Stomach (tissue), 9 donors: Measurements from ENCODE around the gene IRF6. TPM values are rescaled to one million over a fixed set of nuclear protein-coding genes. Genes with fewer than 3 reads are reported as not detected.

Source experiments
- DNase-seq, 2 donors: peaks; one replicate each; pipeline versions ENCODE4 v3.0.0 to v3.0.0-alpha.2; 2013 to 2019
- H3K27ac ChIP-seq, 5 donors: fragments of 200-600 bp in 4 of 5; sonication (generic) in 4 of 5; one replicate each; pipeline ENCODE4 v1.5.1; 2013 to 2019; ENCODE audit warnings: mild to moderate bottlenecking in 1 of 5, moderate library complexity in 1 of 5
- H3K27me3 ChIP-seq, 3 donors: fragments of 200-600 bp; sonication (generic); one replicate each; pipeline ENCODE4 v1.5.1; 2017 to 2019; ENCODE audit warnings: mixed run types in 1 of 3
- H3K36me3 ChIP-seq, 4 donors: fragments of 200-600 bp; sonication (generic); 1 replicate in 3 of 4; 2 replicates in 1 of 4; pipeline ENCODE4 v1.5.1; 2016 to 2019
- H3K4me1 ChIP-seq, 4 donors: fragments of 200-600 bp; sonication (generic); one replicate each; pipeline ENCODE4 v1.5.1; 2016 to 2019
- H3K4me3 ChIP-seq, 4 donors: fragments of 200-600 bp; sonication (generic) in 3 of 4; one replicate each; pipeline ENCODE4 v1.5.1; 2016 to 2019; ENCODE audit warnings: mild to moderate bottlenecking in 1 of 4
- H3K9me3 ChIP-seq, 4 donors: fragments of 200-600 bp; sonication (generic); one replicate each; pipeline ENCODE4 v1.5.1; 2016 to 2019
- EP300 ChIP-seq: sonication (generic); formaldehyde crosslinking; IDR thresholded peaks from one replicate; pipeline ENCODE4 v1.6.1; 2017; ENCODE audit warnings: antibody characterized with exemption
- POLR2A ChIP-seq, 4 donors: fragments of 450-650 bp; IDR thresholded peaks; one replicate each; pipeline ENCODE4 v1.6.1; 2016; ENCODE audit warnings: antibody characterized with exemption in 4 of 4, control low read depth in 2 of 4, mild to moderate bottlenecking in 1 of 4, moderate library complexity in 1 of 4
- POLR2AphosphoS5 ChIP-seq, 3 donors: sonication (generic); formaldehyde crosslinking; IDR thresholded peaks; one replicate each; pipeline ENCODE4 v1.6.1; 2016; ENCODE audit warnings: antibody characterized with exemption in 3 of 3
- WGBS, 5 donors: extraction: QIAGEN DNeasy Blood & Tissue Kit in 3 of 5; methylation state at CpG; one replicate each; pipeline versions ENCODE4 v1.1.5 to v1.1.7; 2013 to 2018; 5-methylcytosine and 5-hydroxymethylcytosine counted together
- intact Hi-C: fragments of 100-400 bp; cut with DNase I; formaldehyde crosslinking; loops from one replicate; pipeline ENCODE4 v1.15.1; 2023; ENCODE audit warnings: low total_unique reads
- polyA plus RNA-seq, 3 donors: library from polyadenylated mRNA; stranded (reverse); fragments of 200-250 nt; gene quantifications; one replicate each; pipeline ENCODE4 v1.2.3, GENCODE V29; 2013
- total RNA-seq, 5 donors: library from RNA; depleted of rRNA; stranded (reverse); fragments of >200 nt; gene quantifications; one replicate each; pipeline versions ENCODE4 v1.1.0 to v1.2.3, GENCODE V29; 2014 to 2016
- TF ChIP-seq, protein P1 (sequence below), 7 experiments: fragments of 450-650 bp in 4 of 7; fragments of 200-600 bp in 3 of 7; sonication (generic) in 3 of 7; IDR thresholded peaks; one replicate each; pipeline ENCODE4 v1.5.1; 2016 to 2019; ENCODE audit warnings: antibody characterized with exemption in 7 of 7, control low read depth in 2 of 7, mild to moderate bottlenecking in 1 of 7
- donor health status: healthy with polysubstance abuse.
- donor health status: Bipolar disorder and iron deficiency.
- donor health status: healthy.

The IRF6 gene
- total and polyA plus RNA-seq, 8 donors, result 11.6 to 64.8 (median 26.5) TPM

DNA sequence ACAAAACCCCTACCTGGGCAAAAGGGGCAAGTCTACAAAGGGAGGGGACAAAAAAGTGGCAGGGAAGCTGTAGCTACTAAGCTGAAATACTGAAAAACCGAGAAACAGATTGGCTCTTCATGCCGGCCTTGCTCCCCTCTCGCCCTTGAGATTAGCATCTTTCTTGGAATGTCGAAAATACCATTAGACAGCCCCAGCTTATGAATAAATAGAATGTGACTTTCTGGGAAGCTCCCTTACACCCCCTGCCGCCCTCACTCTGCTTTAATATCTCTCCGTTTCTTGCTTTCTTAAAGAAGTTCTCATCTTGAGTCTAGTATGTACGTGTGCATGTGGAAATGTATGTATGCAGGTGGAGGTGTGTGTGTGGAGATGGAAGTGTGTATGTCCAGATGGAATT, 36.0 kb downstream of the IRF6 start:
- intact Hi-C loops, result no loop called here

DNA sequence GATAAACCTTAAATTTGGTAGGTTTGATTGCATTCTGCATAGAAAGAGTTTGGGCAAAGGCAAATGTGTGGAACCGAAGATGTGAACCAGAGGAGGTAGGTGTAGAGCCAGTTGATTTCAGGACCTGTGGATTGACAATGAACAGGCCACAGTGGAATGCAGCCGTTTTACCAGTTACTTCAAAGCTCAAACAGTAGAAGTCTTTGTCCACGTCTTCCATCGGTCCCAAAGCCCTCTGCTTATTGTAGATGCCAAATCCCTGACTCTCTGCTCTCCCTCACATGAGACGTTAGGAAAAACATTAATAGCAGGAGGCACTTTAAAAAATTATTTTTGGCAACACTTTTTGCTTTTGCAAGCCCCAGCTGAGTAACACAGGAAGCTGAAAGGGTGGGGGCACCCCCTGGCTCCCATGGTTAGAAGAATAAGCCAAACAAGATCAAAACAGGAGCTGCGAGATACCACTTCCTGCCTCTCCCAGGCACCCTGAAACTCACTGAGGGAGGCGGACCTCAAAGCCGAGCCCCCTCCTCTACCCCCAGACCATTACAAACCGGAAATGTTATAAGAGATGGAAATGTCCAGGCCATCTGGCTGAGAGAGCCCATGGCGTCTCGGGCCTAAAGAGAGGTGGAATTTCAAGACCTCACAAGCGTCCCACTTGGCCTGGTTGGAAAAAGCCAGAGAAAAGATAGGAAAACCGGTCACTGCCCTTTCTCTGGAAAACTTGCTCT, 36.6 kb downstream of the IRF6 start:
- WGBS, 5 donors, result 16 to 47% (median 41%) methylated on average over 13 of the region's 13 CpGs
- intact Hi-C loops, result no loop called here
- H3K27me3 ChIP-seq, result no peaks in the 10 kb centered on the region
- TF ChIP-seq POLR2AphosphoS5 (IDR thresholded peaks at IDR 0.05) (peak; percentile 30 to 81 (median 34)), EP300 (peak; percentile 49)
- TF ChIP-seq, protein P1, sequence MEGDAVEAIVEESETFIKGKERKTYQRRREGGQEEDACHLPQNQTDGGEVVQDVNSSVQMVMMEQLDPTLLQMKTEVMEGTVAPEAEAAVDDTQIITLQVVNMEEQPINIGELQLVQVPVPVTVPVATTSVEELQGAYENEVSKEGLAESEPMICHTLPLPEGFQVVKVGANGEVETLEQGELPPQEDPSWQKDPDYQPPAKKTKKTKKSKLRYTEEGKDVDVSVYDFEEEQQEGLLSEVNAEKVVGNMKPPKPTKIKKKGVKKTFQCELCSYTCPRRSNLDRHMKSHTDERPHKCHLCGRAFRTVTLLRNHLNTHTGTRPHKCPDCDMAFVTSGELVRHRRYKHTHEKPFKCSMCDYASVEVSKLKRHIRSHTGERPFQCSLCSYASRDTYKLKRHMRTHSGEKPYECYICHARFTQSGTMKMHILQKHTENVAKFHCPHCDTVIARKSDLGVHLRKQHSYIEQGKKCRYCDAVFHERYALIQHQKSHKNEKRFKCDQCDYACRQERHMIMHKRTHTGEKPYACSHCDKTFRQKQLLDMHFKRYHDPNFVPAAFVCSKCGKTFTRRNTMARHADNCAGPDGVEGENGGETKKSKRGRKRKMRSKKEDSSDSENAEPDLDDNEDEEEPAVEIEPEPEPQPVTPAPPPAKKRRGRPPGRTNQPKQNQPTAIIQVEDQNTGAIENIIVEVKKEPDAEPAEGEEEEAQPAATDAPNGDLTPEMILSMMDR (IDR thresholded peaks at IDR 0.05), result no peak
- H3K9me3 ChIP-seq, result no peaks in the 10 kb centered on the region
- H3K4me1 ChIP-seq, result peaks cover 18 to 55% (median 31%) of the 10 kb centered on the region in 4 donors
- no peaks in the 10 kb centered on the region for H3K36me3 ChIP-seq
- H3K4me3 ChIP-seq, result peak overlapping the region; percentile 24 to 38 (median 28)
- peak in 1 of 2 donors; percentile 85 for DNase-seq
- H3K27ac ChIP-seq, result peak overlapping the region in 4 of 5 donors; percentile 73 to 84 (median 78)

More for the DNA sequence above, 36.0 kb downstream of the IRF6 start:
- Histone ChIP-seq H3K4me1 (peaks cover 18 to 55% (median 31%) of the 10 kb centered on the region in 4 donors), H3K36me3 (peaks cover 0 to under 1% (median 0%) of the 10 kb centered on the region in 4 donors), H3K4me3 (peak overlapping the region; percentile 24 to 38 (median 28)), H3K9me3 (no peaks in the 10 kb centered on the region), H3K27ac (peak overlapping the region in 4 of 5 donors; percentile 73 to 84 (median 78)), H3K27me3 (no peaks in the 10 kb centered on the region)
- no peak for DNase-seq
- TF ChIP-seq POLR2A (IDR thresholded peaks at IDR 0.05) (no peak), EP300 (no peak), POLR2AphosphoS5 (IDR thresholded peaks at IDR 0.05) (no peak)
- TF ChIP-seq, protein P1 (IDR thresholded peaks at IDR 0.05), result no peak
- 50 to 76% (median 62%) methylated on average over 7 of the region's 7 CpGs for WGBS, 5 donors

DNA sequence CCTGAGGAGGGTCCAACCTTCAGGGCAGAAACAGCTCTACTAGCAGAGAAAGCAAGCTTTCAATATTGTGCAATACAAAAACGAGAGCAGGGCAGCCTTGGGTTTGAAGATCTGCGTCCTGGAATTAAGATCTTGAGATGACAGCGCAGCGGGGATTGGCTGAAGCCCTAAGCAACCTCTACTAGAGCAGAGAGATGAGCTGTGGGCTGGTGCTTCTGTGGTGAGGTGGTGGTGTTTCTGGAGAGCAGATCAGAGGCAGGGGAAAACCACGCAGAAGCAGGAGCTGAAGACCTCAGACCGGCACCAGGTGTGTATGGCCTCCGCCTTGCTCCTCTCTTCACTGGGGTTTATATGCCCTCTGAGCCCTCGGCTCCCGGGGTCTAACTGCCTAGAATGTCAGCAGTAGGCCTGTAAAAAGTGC, 37.6 kb downstream of the IRF6 start:
- no peaks in the 10 kb centered on the region for H3K9me3 ChIP-seq
- H3K4me1 ChIP-seq, result peaks cover 18 to 55% (median 31%) of the 10 kb centered on the region in 4 donors
- peak; percentile 55 to 59 for DNase-seq
- H3K4me3 ChIP-seq, result peak overlapping the region; percentile 24 to 38 (median 28)
- intact Hi-C loops, result no loop called here
- H3K27ac ChIP-seq, result peak overlapping the region in 4 of 5 donors; percentile 73 to 84 (median 78)
- no peak for TF ChIP-seq POLR2A (IDR thresholded peaks at IDR 0.05)
- peak in 1 of 3 donors; percentile 6 for TF ChIP-seq POLR2AphosphoS5 (IDR thresholded peaks at IDR 0.05)
- no peaks in the 10 kb centered on the region for H3K27me3 ChIP-seq
- 69 to 87% (median 77%) methylated on average over 9 of the region's 9 CpGs for WGBS, 5 donors
- no peaks in the 10 kb centered on the region for H3K36me3 ChIP-seq

DNA sequence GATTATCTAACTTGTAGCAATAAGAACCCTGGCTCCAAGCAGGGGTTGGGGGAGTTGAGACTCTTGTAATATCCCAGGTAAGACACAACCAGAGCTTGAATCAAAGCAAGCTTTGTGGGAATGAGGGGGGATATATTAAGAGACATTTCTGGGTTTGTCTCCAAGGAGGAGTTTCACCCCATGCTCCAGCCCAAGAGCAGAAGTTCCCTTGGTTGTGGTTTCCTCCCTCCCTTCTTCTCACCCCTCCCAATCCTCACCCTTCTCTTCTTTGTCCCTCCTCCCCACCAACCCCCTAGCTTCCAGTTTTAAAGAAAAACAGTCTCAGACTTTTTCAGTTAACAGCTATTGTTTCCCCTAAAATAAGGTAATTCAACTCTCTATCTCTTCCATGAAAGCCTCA, 38.2 kb downstream of the IRF6 start:
- no peak for DNase-seq
- H3K4me3 ChIP-seq, result no peak overlapping the region
- H3K36me3 ChIP-seq, result no peaks in the 10 kb centered on the region
- intact Hi-C loops, result no loop called here
- H3K27ac ChIP-seq, result peak overlapping the region in 4 of 5 donors; percentile 73 to 84 (median 78)
- no peaks in the 10 kb centered on the region for H3K9me3 ChIP-seq
- H3K4me1 ChIP-seq, result peaks cover 18 to 55% (median 31%) of the 10 kb centered on the region in 4 donors
- TF ChIP-seq EP300 (no peak), POLR2AphosphoS5 (IDR thresholded peaks at IDR 0.05) (no peak), POLR2A (IDR thresholded peaks at IDR 0.05) (no peak)
- TF ChIP-seq, protein P1 (IDR thresholded peaks at IDR 0.05), result no peak
- H3K27me3 ChIP-seq, result no peaks in the 10 kb centered on the region

DNA sequence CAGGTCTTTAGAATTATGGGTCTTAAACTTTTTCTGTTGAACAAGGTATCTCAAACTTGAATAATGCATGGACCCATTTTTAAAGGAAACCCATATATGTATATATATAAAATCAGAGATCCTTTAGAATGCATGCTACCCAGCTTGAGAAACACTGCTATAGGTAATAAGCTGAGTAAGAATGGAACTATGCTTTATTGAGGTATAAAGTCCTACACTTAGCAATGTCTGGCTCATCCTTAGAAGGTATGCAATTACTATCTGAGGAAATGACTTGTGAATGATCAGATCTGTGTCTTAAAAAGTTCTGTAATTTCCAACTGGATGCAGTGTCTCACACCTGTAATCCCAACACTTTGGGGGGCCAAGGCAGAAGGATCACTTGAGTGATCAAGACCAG, 38.8 kb downstream of the IRF6 start:
- TF ChIP-seq, protein P1 (IDR thresholded peaks at IDR 0.05), result no peak
- no peak for TF ChIP-seq EP300
- TF ChIP-seq POLR2AphosphoS5 (IDR thresholded peaks at IDR 0.05), result no peak
- no peak for TF ChIP-seq POLR2A (IDR thresholded peaks at IDR 0.05)
- intact Hi-C loops, result no loop called here
- H3K4me1 ChIP-seq, result peaks cover 18 to 51% (median 31%) of the 10 kb centered on the region in 4 donors
- H3K9me3 ChIP-seq, result no peaks in the 10 kb centered on the region
- no peak for DNase-seq
- H3K27ac ChIP-seq, result peak overlapping the region in 1 of 5 donors; percentile 84
- H3K4me3 ChIP-seq, result no peak overlapping the region
- H3K36me3 ChIP-seq, result peaks cover 0 to 4% (median 0%) of the 10 kb centered on the region in 4 donors
- no peaks in the 10 kb centered on the region for H3K27me3 ChIP-seq
